ENCODE data around the gene PLAU. TPM values are rescaled to one million over a fixed set of nuclear protein-coding genes. Genes with fewer than 3 reads are reported as not detected.
"Not testable (repeated sequence)": the region's sequence is repeated elsewhere in the genome, so short reads cannot be mapped to it uniquely, and the experiment has no call there.

The PLAU gene
- total RNA-seq, 6 experiments from 2014 or later = 14.0 to 25.5 (median 24.0) TPM

DNA sequence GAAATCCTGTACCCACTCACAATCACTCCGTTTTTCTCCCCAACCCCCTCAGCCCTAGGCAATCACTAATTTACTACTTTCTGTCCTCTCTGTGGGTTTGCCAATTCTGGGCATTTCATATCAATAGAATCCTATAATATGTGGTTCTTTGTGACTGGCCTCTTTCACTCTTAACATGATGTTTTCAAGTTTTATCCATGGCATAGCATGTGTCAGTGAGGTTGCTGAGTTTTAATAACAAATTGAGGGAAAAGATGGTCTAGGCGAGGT, 11.9 kb downstream of the PLAU start:
- Mint-ChIP-seq H3K9me3 (peaks cover 27% of the 10 kb centered on the region), H3K27me3 (ENCODE audit: insufficient read depth) (peaks cover 5% of the 10 kb centered on the region), H3K4me3 (no peak overlapping the region), H3K36me3 (ENCODE audit: low read depth) (peaks cover 16% of the 10 kb centered on the region), H3K4me1 (ENCODE audit: low read depth) (peaks cover 22% of the 10 kb centered on the region), H3K27ac (no peak overlapping the region)
- TF ChIP-seq, protein P1, sequence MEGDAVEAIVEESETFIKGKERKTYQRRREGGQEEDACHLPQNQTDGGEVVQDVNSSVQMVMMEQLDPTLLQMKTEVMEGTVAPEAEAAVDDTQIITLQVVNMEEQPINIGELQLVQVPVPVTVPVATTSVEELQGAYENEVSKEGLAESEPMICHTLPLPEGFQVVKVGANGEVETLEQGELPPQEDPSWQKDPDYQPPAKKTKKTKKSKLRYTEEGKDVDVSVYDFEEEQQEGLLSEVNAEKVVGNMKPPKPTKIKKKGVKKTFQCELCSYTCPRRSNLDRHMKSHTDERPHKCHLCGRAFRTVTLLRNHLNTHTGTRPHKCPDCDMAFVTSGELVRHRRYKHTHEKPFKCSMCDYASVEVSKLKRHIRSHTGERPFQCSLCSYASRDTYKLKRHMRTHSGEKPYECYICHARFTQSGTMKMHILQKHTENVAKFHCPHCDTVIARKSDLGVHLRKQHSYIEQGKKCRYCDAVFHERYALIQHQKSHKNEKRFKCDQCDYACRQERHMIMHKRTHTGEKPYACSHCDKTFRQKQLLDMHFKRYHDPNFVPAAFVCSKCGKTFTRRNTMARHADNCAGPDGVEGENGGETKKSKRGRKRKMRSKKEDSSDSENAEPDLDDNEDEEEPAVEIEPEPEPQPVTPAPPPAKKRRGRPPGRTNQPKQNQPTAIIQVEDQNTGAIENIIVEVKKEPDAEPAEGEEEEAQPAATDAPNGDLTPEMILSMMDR (IDR thresholded peaks at IDR 0.05) = no peak
- no peak for DNase-seq

DNA sequence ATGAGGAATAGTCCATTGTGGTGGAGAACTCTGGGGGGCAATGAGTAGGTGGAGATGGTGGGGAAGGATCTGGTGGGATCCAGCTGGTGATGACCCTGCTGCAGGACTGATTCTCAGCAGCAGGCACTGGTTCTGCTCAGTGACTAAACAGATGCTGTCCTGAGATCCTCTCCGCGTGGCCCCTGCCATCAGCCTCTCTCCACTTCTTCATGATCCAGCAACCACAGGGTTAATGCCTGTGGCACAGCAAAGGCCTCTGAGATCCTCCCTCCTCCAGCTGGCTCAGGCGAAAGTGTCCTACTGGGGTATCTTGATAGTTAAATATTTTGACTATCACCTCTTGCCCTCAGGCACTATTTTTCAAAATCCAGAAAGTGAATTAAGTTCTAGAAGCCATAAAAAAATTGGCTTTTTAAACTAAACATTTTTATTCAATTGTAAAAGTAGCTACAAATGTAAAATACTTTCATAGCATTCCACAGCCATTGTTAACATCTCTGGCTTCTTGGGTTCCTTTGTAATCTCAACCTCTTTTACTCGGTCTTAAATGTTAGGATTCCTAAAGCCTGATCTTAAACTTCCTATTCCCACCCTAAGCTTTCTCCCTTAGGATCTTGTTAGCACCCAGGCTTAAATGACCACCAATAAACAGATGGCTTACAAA, 13.1 kb downstream of the PLAU start:
- H3K36me3 Mint-ChIP-seq (ENCODE audit: low read depth) = peaks cover 7% of the 10 kb centered on the region; the same call in 1 of the 2 replicates
- H3K9me3 Mint-ChIP-seq = peaks cover 17% of the 10 kb centered on the region
- H3K4me1 Mint-ChIP-seq (ENCODE audit: low read depth) = peaks cover 22% of the 10 kb centered on the region
- TF ChIP-seq, protein P1 (IDR thresholded peaks at IDR 0.05) = no peak
- DNase-seq = no peak
- peak overlapping the region; percentile 21; the same call in 1 of the 2 replicates for H3K4me3 Mint-ChIP-seq
- H3K27ac Mint-ChIP-seq = 0 out of 2 replicates have a peak overlapping the region, but pooled peaks have one; percentile 15
- peaks cover 5% of the 10 kb centered on the region for H3K27me3 Mint-ChIP-seq (ENCODE audit: insufficient read depth)

DNA sequence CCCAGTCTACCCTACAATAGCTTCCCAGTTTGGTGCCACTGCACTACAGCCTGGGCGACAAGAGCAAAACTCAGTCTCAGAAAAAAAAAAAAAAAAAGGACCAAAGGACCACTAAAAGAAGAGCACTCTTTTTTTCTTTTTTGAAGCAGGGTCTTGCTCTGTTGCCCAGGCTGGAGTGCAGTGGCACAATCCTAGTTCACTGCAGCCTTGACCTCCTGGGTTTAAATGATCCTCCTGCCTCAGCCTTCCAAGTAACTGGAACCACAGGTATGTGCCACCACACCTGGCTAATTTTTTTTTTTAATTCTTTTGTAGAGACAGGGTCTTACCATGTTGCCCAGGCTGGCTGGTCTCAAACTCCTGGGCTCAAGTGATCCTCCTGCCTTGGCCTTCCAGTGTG, 14.0 kb downstream of the PLAU start:
- TF ChIP-seq, protein P1 (IDR thresholded peaks at IDR 0.05) = no peak

DNA sequence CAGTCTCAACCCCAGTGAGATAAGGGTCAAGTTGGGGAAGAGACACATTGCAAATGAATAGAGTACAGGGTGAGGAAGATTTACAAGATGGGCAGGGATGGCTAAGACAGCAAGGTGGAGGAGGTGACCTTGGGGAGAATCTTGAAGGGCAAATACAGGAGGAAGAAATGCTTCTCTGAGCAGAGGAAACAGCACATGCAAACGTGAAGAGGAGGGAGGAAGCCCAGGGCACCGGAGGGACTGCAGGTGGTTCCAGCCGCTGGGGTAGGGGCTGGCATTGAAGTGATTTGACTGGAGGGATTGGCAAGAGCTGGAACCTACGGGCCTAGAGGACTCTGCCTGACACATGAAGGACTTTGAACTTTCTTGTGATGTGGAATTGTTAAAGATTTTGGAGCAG, 14.6 kb downstream of the PLAU start:
- DNase-seq = no peak
- Mint-ChIP-seq H3K36me3 (ENCODE audit: low read depth) (no peaks in the 10 kb centered on the region), H3K27me3 (ENCODE audit: insufficient read depth) (peaks cover 5% of the 10 kb centered on the region), H3K9me3 (peaks cover 6% of the 10 kb centered on the region; the same call in 1 of the 2 replicates), H3K4me1 (ENCODE audit: low read depth) (peaks cover 16% of the 10 kb centered on the region), H3K4me3 (no peak overlapping the region), H3K27ac (no peak overlapping the region)
- TF ChIP-seq, protein P1 (IDR thresholded peaks at IDR 0.05) = no peak

More for the DNA sequence above, 14.0 kb downstream of the PLAU start:
- Mint-ChIP-seq H3K4me1 (ENCODE audit: low read depth) (peaks cover 19% of the 10 kb centered on the region), H3K27ac (no peak overlapping the region), H3K27me3 (ENCODE audit: insufficient read depth) (peaks cover 5% of the 10 kb centered on the region), H3K36me3 (ENCODE audit: low read depth) (peaks cover 4% of the 10 kb centered on the region; the same call in 1 of the 2 replicates), H3K4me3 (no peak overlapping the region), H3K9me3 (peaks cover 11% of the 10 kb centered on the region)
- DNase-seq = no peak

DNA sequence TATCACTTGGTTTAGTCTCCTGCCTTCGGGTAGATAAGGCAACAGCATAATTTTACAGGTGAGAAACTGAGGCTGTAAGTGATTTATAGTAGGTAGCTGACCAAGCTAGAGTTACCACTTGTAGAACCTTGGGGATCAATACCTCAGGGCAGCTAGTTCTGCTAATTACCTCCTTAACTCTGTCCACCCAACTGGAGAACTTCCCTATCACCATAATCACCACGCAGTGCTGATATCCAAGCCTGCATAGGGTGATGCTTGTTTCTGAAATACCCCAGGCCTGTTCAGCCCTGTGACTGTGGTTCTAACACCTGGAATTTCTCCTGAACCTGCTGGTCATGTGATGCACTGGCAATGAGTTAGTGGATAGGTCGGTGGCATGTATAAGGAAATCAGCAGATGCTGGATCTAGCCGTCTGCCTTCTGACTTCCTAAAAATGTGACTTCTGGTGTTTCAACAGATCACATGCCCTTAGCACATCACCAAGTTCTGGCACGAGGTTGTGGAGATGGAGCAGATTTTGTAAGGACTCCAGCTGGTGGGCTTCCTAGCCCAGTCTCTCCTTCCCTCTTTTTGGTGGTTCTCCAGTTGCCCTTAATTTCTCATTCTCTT, 15.3 kb downstream of the PLAU start:
- TF ChIP-seq, protein P1 (IDR thresholded peaks at IDR 0.05) = no peak
- DNase-seq = no peak
- Mint-ChIP-seq H3K9me3 (peaks cover under 1% of the 10 kb centered on the region; the same call in 1 of the 2 replicates), H3K36me3 (ENCODE audit: low read depth) (no peaks in the 10 kb centered on the region), H3K4me1 (ENCODE audit: low read depth) (peaks cover 16% of the 10 kb centered on the region), H3K27ac (no peak overlapping the region), H3K4me3 (no peak overlapping the region), H3K27me3 (ENCODE audit: insufficient read depth) (peaks cover 4% of the 10 kb centered on the region)

DNA sequence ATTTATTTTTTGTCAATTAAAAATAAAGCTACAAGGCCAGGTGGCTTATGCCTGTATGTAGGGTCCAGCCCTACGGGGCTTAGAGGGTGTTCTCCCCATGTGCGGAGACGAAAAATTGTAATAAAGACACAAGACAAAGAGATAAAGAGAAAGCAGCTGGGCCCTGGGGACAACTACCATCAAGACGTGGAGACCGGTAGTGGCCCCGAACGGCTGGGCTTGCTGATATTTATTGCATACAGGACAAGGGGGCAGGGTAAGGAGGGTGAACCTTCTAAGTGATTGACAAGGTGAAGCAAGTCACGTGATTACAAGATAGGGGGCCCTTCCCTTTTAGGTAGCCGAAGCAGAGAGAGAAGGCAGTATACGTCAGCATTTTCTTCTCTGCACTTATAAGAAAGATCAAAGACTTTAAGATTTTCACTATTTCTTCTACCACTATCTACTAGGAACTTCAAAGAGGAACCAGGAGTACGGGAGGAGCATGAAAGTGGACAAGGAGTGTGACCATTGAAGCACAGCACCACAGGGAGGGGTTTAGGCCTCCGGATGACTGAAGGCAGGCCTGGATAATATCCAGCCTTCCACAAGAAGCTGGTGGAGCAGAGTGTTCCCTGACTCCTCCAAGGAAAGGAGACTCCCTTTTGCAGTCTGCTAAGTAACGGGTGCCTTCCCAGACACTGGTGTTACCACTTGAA, 19.8 kb downstream of the PLAU start:
- H3K27ac Mint-ChIP-seq; H3K4me3 Mint-ChIP-seq; H3K36me3 Mint-ChIP-seq (ENCODE audit: low read depth); DNase-seq; H3K9me3 Mint-ChIP-seq; H3K27me3 Mint-ChIP-seq (ENCODE audit: insufficient read depth); H3K4me1 Mint-ChIP-seq (ENCODE audit: low read depth): not testable (repeated sequence)
